ENCODE data around the gene FADS2.
A peak's percentile ranks its signal among the peaks of the same experiment; 100 is the strongest.

FADS2 gene

GRCh38 chr11:61910187-61911127 lies 82.4 kb downstream of the FADS2 start:
- Histone ChIP-seq H3K4me3 (ENCODE audit: insufficient read depth, low read depth, low read length, poor library complexity, severe bottlenecking) (no peak overlapping the region), H3K9me3 (ENCODE audit: control insufficient read depth, low read length) (no peaks in the 10 kb centered on the region), H3K4me1 (ENCODE audit: control insufficient read depth, insufficient read depth, low read length, poor library complexity, severe bottlenecking) (no peaks in the 10 kb centered on the region), H3K36me3 (ENCODE audit: control insufficient read depth, insufficient read depth, low read length) (no peaks in the 10 kb centered on the region), H3K27ac (ENCODE audit: insufficient read depth, low read length, poor library complexity, severe bottlenecking) (no peak overlapping the region), H3K27me3 (replicated peaks; ENCODE audit: control insufficient read depth, insufficient read depth, low read length, poor library complexity, severe bottlenecking) (no peaks in the 10 kb centered on the region)
- no peak for DNase-seq

DNA sequence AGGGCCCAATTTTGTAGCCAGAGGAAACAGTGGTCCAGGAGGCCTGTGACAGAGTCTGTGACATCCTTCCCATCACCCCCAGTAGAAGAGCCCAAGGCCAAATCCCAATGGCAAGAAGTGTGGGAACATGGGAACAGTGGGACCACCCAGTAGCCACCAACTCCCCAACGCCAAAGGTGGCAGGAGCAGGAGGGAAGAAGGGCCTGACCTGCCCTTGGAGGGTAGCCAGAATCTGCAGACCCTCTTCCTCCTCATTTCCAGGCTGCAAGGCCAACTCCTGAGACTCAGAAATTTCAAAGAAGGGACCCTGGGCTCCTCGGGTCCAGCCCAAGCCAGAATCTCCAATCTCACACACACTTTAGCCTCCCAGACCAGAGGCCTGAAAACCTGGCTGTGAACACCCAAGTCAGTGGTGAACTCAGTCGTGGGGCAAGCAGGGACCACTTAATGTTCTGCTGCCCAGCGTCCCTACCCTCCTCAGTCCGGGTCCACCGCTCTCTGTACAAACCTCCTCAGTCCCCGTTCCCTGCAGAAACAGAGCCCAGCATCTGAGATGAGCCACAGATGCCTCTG lies 83.1 kb downstream of the FADS2 start:
- Histone ChIP-seq H3K27me3 (replicated peaks; ENCODE audit: control insufficient read depth, insufficient read depth, low read length, poor library complexity, severe bottlenecking) (no peaks in the 10 kb centered on the region), H3K27ac (ENCODE audit: insufficient read depth, low read length, poor library complexity, severe bottlenecking) (no peak overlapping the region), H3K9me3 (ENCODE audit: control insufficient read depth, low read length) (no peaks in the 10 kb centered on the region), H3K4me3 (ENCODE audit: insufficient read depth, low read depth, low read length, poor library complexity, severe bottlenecking) (no peak overlapping the region), H3K36me3 (ENCODE audit: control insufficient read depth, insufficient read depth, low read length) (no peaks in the 10 kb centered on the region), H3K4me1 (ENCODE audit: control insufficient read depth, insufficient read depth, low read length, poor library complexity, severe bottlenecking) (no peaks in the 10 kb centered on the region)
- DNase-seq = no peak

GRCh38 chr11:61911701-61912529 lies 83.8 kb downstream of the FADS2 start:
- Histone ChIP-seq H3K4me3 (ENCODE audit: insufficient read depth, low read depth, low read length, poor library complexity, severe bottlenecking) (no peak overlapping the region), H3K36me3 (ENCODE audit: control insufficient read depth, insufficient read depth, low read length) (no peaks in the 10 kb centered on the region), H3K27ac (ENCODE audit: insufficient read depth, low read length, poor library complexity, severe bottlenecking) (no peak overlapping the region), H3K9me3 (ENCODE audit: control insufficient read depth, low read length) (no peaks in the 10 kb centered on the region), H3K27me3 (replicated peaks; ENCODE audit: control insufficient read depth, insufficient read depth, low read length, poor library complexity, severe bottlenecking) (peaks cover 3% of the 10 kb centered on the region), H3K4me1 (ENCODE audit: control insufficient read depth, insufficient read depth, low read length, poor library complexity, severe bottlenecking) (no peaks in the 10 kb centered on the region)
- DNase-seq = no peak

- DNase-seq = no peak
- Histone ChIP-seq H3K27ac (ENCODE audit: insufficient read depth, low read length, poor library complexity, severe bottlenecking) (no peak overlapping the region), H3K27me3 (replicated peaks; ENCODE audit: control insufficient read depth, insufficient read depth, low read length, poor library complexity, severe bottlenecking) (peaks cover 4% of the 10 kb centered on the region), H3K4me3 (ENCODE audit: insufficient read depth, low read depth, low read length, poor library complexity, severe bottlenecking) (no peak overlapping the region), H3K4me1 (ENCODE audit: control insufficient read depth, insufficient read depth, low read length, poor library complexity, severe bottlenecking) (no peaks in the 10 kb centered on the region), H3K36me3 (ENCODE audit: control insufficient read depth, insufficient read depth, low read length) (no peaks in the 10 kb centered on the region), H3K9me3 (ENCODE audit: control insufficient read depth, low read length) (no peaks in the 10 kb centered on the region)
Measured at GRCh38 chr11:61912530-61912898, 84.4 kb downstream of the FADS2 start.

GRCh38 chr11:61912991-61913698 lies 85.0 kb downstream of the FADS2 start:
- Histone ChIP-seq H3K4me3 (ENCODE audit: insufficient read depth, low read depth, low read length, poor library complexity, severe bottlenecking) (no peak overlapping the region), H3K4me1 (ENCODE audit: control insufficient read depth, insufficient read depth, low read length, poor library complexity, severe bottlenecking) (no peaks in the 10 kb centered on the region), H3K9me3 (ENCODE audit: control insufficient read depth, low read length) (no peaks in the 10 kb centered on the region), H3K36me3 (ENCODE audit: control insufficient read depth, insufficient read depth, low read length) (no peaks in the 10 kb centered on the region), H3K27ac (ENCODE audit: insufficient read depth, low read length, poor library complexity, severe bottlenecking) (no peak overlapping the region), H3K27me3 (replicated peaks; ENCODE audit: control insufficient read depth, insufficient read depth, low read length, poor library complexity, severe bottlenecking) (peaks cover 8% of the 10 kb centered on the region)
- DNase-seq = no peak

DNA sequence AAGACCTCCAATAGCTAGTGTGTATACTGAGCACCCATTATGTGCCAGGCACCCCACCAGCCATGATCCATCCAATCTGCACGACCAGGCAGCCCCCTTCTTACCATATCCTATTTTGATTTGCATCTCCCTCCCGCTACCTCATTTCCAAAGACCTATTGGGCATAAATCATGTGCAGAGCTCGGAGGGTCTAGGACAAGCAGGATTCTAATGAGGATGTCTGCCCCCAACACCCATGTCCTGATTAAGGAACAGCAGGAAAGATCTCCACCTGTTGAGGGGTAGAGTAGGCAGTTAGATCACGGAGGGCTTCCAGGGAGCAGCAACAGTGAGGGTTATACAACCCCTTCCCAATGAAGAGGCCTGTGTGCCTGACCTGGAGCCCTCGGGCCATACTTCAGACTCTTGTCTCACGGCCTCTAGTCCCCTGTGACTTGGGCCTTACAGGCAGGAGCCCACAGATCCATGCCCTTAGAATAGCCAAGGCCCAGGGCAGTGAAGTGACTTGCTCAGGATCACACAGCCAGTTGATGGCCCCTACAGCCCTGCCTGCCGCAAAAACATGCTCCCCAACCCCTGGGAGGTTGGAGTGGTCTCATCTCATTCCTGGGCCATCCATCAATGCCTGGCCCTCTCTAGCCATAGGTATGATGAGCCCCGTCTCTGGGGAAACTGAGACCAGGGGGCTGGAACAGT lies 85.7 kb downstream of the FADS2 start:
- Histone ChIP-seq H3K4me3 (ENCODE audit: insufficient read depth, low read depth, low read length, poor library complexity, severe bottlenecking) (no peak overlapping the region), H3K4me1 (ENCODE audit: control insufficient read depth, insufficient read depth, low read length, poor library complexity, severe bottlenecking) (no peaks in the 10 kb centered on the region), H3K27me3 (replicated peaks; ENCODE audit: control insufficient read depth, insufficient read depth, low read length, poor library complexity, severe bottlenecking) (peaks cover 8% of the 10 kb centered on the region), H3K27ac (ENCODE audit: insufficient read depth, low read length, poor library complexity, severe bottlenecking) (no peak overlapping the region), H3K36me3 (ENCODE audit: control insufficient read depth, insufficient read depth, low read length) (no peaks in the 10 kb centered on the region), H3K9me3 (ENCODE audit: control insufficient read depth, low read length) (no peaks in the 10 kb centered on the region)
- no peak for DNase-seq

GRCh38 chr11:61914471-61915171 lies 86.5 kb downstream of the FADS2 start:
- Histone ChIP-seq H3K9me3 (ENCODE audit: control insufficient read depth, low read length) (no peaks in the 10 kb centered on the region), H3K4me1 (ENCODE audit: control insufficient read depth, insufficient read depth, low read length, poor library complexity, severe bottlenecking) (no peaks in the 10 kb centered on the region), H3K4me3 (ENCODE audit: insufficient read depth, low read depth, low read length, poor library complexity, severe bottlenecking) (no peak overlapping the region), H3K27me3 (replicated peaks; ENCODE audit: control insufficient read depth, insufficient read depth, low read length, poor library complexity, severe bottlenecking) (peaks cover 8% of the 10 kb centered on the region), H3K36me3 (ENCODE audit: control insufficient read depth, insufficient read depth, low read length) (no peaks in the 10 kb centered on the region), H3K27ac (ENCODE audit: insufficient read depth, low read length, poor library complexity, severe bottlenecking) (no peak overlapping the region)
- DNase-seq = no peak

GRCh38 chr11:61916737-61917333 lies 88.7 kb downstream of the FADS2 start:
- DNase-seq = no peak
- Histone ChIP-seq H3K36me3 (ENCODE audit: control insufficient read depth, insufficient read depth, low read length) (no peaks in the 10 kb centered on the region), H3K27ac (ENCODE audit: insufficient read depth, low read length, poor library complexity, severe bottlenecking) (no peak overlapping the region), H3K27me3 (replicated peaks; ENCODE audit: control insufficient read depth, insufficient read depth, low read length, poor library complexity, severe bottlenecking) (peaks cover 8% of the 10 kb centered on the region), H3K4me3 (ENCODE audit: insufficient read depth, low read depth, low read length, poor library complexity, severe bottlenecking) (peak overlapping the region; percentile 39), H3K4me1 (ENCODE audit: control insufficient read depth, insufficient read depth, low read length, poor library complexity, severe bottlenecking) (no peaks in the 10 kb centered on the region), H3K9me3 (ENCODE audit: control insufficient read depth, low read length) (no peaks in the 10 kb centered on the region)
